Small intestine (tissue), 7 donors: ENCODE measurements around the gene WASHC2A. TPM values are rescaled to one million over a fixed set of nuclear protein-coding genes. Genes with fewer than 3 reads are reported as not detected.
"Not testable (repeated sequence)": the region's sequence is repeated elsewhere in the genome, so short reads cannot be mapped to it uniquely, and the experiment has no call there.

Experiments used
- DNase-seq, 2 donors: peaks; one replicate each; pipeline versions ENCODE4 v3.0.0 to v3.0.0-alpha.2; 2013
- FAIRE-seq: peaks from 2 replicates; lab custom pipeline; 2012; peaks lifted over from hg19 to GRCh38; lab: Jason Lieb, UNC
- H3K27ac ChIP-seq, 3 donors: one replicate each; pipeline ENCODE4 v1.5.1; 2013; ENCODE audit warnings: low read length in 2 of 3, mild to moderate bottlenecking in 2 of 3, control low read depth in 1 of 3, inconsistent platforms in 1 of 3, low read depth in 1 of 3, moderate library complexity in 1 of 3
- H3K27me3 ChIP-seq, 3 donors: one replicate each; pipeline ENCODE4 v1.6.1; 2013; ENCODE audit warnings: low read length in 3 of 3, inconsistent platforms in 1 of 3; ENCODE audit not compliant: control insufficient read depth in 3 of 3, insufficient read depth in 3 of 3
- H3K36me3 ChIP-seq, 3 donors: one replicate each; pipeline ENCODE4 v1.6.1; 2013; ENCODE audit warnings: low read length in 3 of 3, inconsistent platforms in 1 of 3, low read depth in 1 of 3, mild to moderate bottlenecking in 1 of 3, moderate library complexity in 1 of 3; ENCODE audit not compliant: control insufficient read depth in 3 of 3, insufficient read depth in 2 of 3
- H3K4me1 ChIP-seq, 3 donors: one replicate each; pipeline ENCODE4 v1.6.1; 2013; ENCODE audit warnings: low read length in 2 of 3, inconsistent platforms in 1 of 3, low read depth in 1 of 3, mild to moderate bottlenecking in 1 of 3, moderate library complexity in 1 of 3; ENCODE audit not compliant: control insufficient read depth in 3 of 3, insufficient read depth in 2 of 3
- H3K4me3 ChIP-seq, 3 donors: one replicate each; pipeline ENCODE4 v1.5.1; 2013; ENCODE audit warnings: low read length in 3 of 3, control low read depth in 1 of 3, inconsistent platforms in 1 of 3, low read depth in 1 of 3, mild to moderate bottlenecking in 1 of 3, moderate library complexity in 1 of 3
- H3K9me3 ChIP-seq, 2 donors: one replicate each; pipeline ENCODE4 v1.6.1; 2013; ENCODE audit warnings: low read depth in 1 of 2, low read length in 1 of 2; ENCODE audit not compliant: control insufficient read depth in 2 of 2, insufficient read depth in 1 of 2
- WGBS, 3 donors: extraction: QIAGEN DNeasy Blood & Tissue Kit; methylation state at CpG; one replicate each; pipeline ENCODE4 v1.1.7; 2013; 5-methylcytosine and 5-hydroxymethylcytosine counted together
- polyA plus RNA-seq, 4 donors: library from polyadenylated mRNA; stranded (reverse) in 3 of 4; unstranded in 1 of 4; fragments of 200-250 nt in 3 of 4; fragments of 120-200 nt in 1 of 4; gene quantifications; one replicate each; pipeline versions ENCODE4 v1.2.1 to v1.2.3, GENCODE V29; 2013
- donor health status: healthy with polysubstance abuse.
- donor health status: control.
- donor health status: control.
- donor health status: Bipolar disorder and iron deficiency.
- donor health status: healthy.

The WASHC2A gene
- polyA plus RNA-seq, 4 donors, result 15.1 to 64.6 (median 20.3) TPM

GRCh38 chr10:50145575-50145974, 77.8 kb downstream of the WASHC2A start:
- not testable (repeated sequence) for DNase-seq, H3K9me3 ChIP-seq, H3K4me3 ChIP-seq, H3K4me1 ChIP-seq, H3K27me3 ChIP-seq, H3K27ac ChIP-seq, FAIRE-seq, H3K36me3 ChIP-seq
- 0% methylated on average over 1 of the region's 1 CpG for WGBS, 3 donors

- no peaks in the 10 kb centered on the region for H3K36me3 ChIP-seq
- 3 to 9% (median 6%) methylated on average over 32 to 34 of the region's 34 CpGs for WGBS, 3 donors
- no peak overlapping the region for H3K4me3 ChIP-seq
- peaks cover 0 to 2% (median 0%) of the 10 kb centered on the region in 3 donors for H3K4me1 ChIP-seq
- peak; percentile 7 to 30 for DNase-seq
- no peak for FAIRE-seq
- H3K27ac ChIP-seq, result no peak overlapping the region
- H3K27me3 ChIP-seq, result peaks cover 0 to 8% (median 3%) of the 10 kb centered on the region in 3 donors
- no peaks in the 10 kb centered on the region for H3K9me3 ChIP-seq
Observed at GRCh38 chr10:50152792-50153272, 85.1 kb downstream of the WASHC2A start.

- not testable (repeated sequence) for H3K4me1 ChIP-seq, FAIRE-seq, H3K27ac ChIP-seq, H3K36me3 ChIP-seq, H3K4me3 ChIP-seq, H3K9me3 ChIP-seq, H3K27me3 ChIP-seq, DNase-seq
Observed at GRCh38 chr10:50157868-50158267, 90.1 kb downstream of the WASHC2A start.

- not testable (repeated sequence) for H3K36me3 ChIP-seq, H3K27ac ChIP-seq, H3K9me3 ChIP-seq, H3K27me3 ChIP-seq, DNase-seq, H3K4me3 ChIP-seq, FAIRE-seq, H3K4me1 ChIP-seq
- WGBS, 3 donors, result 90 to 92% (median 90%) methylated on average over 2 of the region's 2 CpGs
Observed at GRCh38 chr10:50159856-50160255, 92.1 kb downstream of the WASHC2A start.

- not testable (repeated sequence) for DNase-seq, H3K36me3 ChIP-seq, H3K4me3 ChIP-seq, H3K27me3 ChIP-seq, H3K4me1 ChIP-seq, H3K27ac ChIP-seq, FAIRE-seq, H3K9me3 ChIP-seq
- 55 to 64% (median 59%) methylated on average over 2 of the region's 2 CpGs for WGBS, 3 donors
Observed at GRCh38 chr10:50165038-50165437, 97.3 kb downstream of the WASHC2A start.

GRCh38 chr10:50167833-50168232, 100.1 kb downstream of the WASHC2A start:
- not testable (repeated sequence) for H3K27me3 ChIP-seq, H3K36me3 ChIP-seq, DNase-seq, H3K4me3 ChIP-seq, H3K9me3 ChIP-seq, H3K27ac ChIP-seq, FAIRE-seq, H3K4me1 ChIP-seq
- WGBS, 3 donors, result 91 to 95% (median 93%) methylated on average over 2 to 3 of the region's 3 CpGs

GRCh38 chr10:50169506-50169905, 101.8 kb downstream of the WASHC2A start:
- DNase-seq, FAIRE-seq, H3K4me3 ChIP-seq, H3K36me3 ChIP-seq, H3K4me1 ChIP-seq, H3K27me3 ChIP-seq, H3K27ac ChIP-seq, H3K9me3 ChIP-seq: not testable (repeated sequence)
- 23 to 81% (median 38%) methylated on average over 1 of the region's 1 CpG for WGBS, 3 donors

GRCh38 chr10:50174788-50175525, 107.2 kb downstream of the WASHC2A start:
- DNase-seq, H3K9me3 ChIP-seq, FAIRE-seq, H3K4me3 ChIP-seq, H3K4me1 ChIP-seq, H3K27ac ChIP-seq, H3K27me3 ChIP-seq, H3K36me3 ChIP-seq: not testable (repeated sequence)
- 44 to 46% (median 45%) methylated on average over 3 of the region's 3 CpGs for WGBS, 3 donors
